NOMO-1 treated with DMSO at 0.1 percent for 48 hours (cell line): ENCODE data around the gene GRIK2.

Experiments used
- DNase-seq: peaks from one replicate; lab custom pipeline; 2025; ENCODE audit not compliant: unreplicated experiment; lab: John Stamatoyannopoulos, UW

The GRIK2 gene

GRCh38 chr6:101400326-101401135 is 7.0 kb downstream of the GRIK2 start:
- no peak for DNase-seq

DNA sequence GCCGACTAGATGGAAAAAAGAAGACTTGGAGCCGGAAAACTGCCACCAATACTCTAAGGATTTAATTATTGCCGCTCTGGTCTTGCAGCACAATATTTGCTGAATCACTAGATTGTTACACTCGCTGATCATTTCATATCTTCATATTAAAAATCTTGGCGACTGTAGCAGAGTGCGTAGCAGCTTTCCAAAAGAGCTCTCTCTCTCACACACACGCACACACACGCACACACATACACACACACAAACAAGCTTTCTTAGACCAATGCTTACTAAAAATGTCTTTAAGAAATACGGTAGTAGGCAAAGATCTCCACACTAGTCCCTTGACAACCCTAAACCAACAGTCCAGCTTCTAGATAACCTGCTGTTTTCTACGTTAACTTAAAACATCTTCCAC is 7.7 kb downstream of the GRIK2 start:
- no peak for DNase-seq

DNA sequence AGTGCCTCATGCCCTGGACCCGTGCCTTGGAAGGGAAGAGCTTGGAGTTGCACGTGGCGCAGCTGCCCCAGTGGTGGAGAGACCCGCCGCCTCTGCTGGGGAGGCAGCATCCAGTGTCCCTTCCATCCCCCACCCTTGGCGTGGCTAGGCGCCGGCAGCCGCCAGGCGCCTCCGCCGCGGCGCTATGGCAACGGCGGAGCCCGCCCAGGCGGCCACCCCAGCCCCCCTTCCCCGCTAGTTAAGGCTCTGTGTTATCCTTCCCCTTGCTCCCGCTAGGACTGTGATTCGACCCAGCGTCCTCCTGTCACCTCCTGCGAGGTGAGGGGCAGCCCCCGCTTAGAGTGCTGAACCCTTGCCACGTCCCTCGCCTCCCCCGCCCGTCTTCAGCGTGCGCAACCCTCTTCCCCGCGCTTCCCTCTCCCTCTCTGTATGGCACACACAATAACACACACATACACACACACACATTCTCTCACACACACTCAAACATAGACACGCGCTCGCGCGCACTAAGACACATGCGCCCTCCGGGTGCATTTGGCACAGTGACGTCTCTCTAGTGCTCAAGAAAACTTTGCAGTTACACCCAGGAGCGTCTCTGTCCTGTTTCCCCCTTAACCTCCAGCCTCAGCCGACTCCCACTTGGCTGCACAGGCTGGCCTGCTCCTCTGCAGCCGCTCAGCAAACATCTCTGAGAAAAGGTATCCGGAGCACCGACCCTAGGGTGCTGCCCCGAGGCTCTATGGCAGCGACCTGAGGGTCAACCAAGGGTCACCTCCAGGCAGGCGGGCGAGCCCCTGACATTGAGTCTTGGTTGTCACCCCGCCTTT is 8.5 kb downstream of the GRIK2 start:
- no peak for DNase-seq

GRCh38 chr6:101402622-101403031 is 9.1 kb downstream of the GRIK2 start:
- no peak for DNase-seq

- no peak for DNase-seq
These were observed 9.9 kb downstream of the GRIK2 start for GRCh38 chr6:101403216-101403945.

GRCh38 chr6:101404775-101405174 is 11.3 kb downstream of the GRIK2 start:
- no peak for DNase-seq

DNA sequence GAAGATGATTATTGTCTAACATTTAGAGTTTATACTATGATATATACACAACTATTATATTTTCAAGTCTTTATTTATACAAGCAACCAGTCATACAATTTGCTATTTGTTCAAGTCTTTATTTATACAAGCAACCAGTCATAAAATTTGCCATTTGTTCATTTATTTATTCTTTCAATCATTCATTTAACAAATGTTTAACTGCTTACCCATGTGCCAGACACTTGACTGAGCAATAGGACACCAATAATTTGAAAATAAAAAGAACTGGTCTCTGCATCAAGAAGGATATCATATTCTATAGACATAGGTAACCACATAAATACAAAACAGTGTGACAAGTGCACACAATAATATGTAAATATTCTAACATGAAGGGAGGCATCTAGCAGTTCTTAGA is 20.3 kb downstream of the GRIK2 start:
- no peak for DNase-seq

DNA sequence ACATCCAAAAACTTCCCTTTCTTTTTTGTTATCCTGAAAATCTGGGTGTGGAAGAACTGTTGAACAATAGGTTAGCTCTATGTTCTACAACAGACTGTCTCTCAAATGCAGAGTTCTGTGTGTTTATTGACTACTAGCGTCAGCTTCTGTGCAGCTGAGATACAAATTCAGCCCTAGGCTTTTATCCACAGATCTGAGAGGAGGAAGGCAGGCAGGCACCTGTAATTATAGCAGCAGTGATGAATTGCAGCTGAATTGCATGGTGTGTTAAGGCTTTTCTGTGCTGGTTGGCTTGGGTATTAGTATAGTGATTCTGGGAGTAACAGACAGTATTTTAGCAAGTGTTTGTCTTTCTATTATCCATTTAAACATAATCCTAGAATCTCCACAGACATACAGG is 24.4 kb downstream of the GRIK2 start:
- DNase-seq: no peak

DNA sequence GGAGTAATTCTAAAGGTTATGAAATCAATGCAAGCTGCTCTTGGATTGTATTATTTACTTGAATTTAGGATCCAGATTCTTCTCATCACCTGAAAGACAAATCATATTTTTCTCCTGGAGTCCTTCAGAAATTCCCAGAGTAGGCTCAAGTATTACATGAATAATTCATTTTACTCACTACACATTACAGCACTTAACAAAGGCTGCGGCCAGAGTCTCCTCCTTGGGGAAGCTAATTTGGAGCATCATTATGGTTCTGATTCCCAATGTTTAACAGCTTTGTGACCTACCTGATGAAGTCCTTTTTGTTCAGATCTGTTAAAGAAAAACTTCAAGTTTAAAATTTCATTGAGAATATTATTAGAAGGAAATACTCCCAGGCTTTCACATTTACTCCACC is 28.7 kb downstream of the GRIK2 start:
- DNase-seq: no peak

DNA sequence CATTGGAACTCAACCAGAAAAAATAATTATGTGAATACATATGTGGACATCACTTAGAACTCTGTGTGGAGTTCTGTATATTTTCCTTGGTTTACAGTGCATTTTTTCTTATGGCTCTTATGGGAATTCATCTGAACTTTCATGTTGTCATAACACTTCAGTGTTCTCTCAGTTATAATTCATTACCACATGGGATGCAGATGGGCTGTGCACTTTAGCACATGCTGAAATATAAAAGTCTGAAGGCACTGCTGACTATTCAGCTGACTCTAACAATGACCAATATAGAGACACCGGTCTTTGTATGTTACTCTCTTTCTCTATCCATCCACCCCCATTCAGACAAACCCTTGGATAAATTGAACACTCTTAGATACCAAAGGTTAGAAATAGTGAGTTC is 29.3 kb downstream of the GRIK2 start:
- DNase-seq: no peak

DNA sequence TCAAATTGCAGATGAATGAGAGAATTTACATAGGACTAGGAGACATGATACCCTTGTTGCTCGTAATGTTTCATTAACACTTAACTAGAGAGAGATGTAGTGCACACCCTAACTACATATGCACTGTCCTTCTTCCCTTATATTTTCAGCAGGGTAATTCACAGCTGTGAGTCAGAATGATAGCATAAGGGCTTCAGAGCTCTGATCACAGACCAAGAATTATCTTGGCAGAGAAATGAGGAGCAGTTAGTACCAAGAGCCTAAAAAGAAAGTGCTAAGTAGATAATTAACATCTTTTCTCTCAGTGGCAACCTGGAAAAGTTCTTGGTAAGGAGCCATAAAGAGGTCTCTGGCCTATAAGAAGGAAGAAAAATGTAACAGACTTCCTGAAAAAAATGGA is 35.8 kb downstream of the GRIK2 start:
- DNase-seq: no peak

DNA sequence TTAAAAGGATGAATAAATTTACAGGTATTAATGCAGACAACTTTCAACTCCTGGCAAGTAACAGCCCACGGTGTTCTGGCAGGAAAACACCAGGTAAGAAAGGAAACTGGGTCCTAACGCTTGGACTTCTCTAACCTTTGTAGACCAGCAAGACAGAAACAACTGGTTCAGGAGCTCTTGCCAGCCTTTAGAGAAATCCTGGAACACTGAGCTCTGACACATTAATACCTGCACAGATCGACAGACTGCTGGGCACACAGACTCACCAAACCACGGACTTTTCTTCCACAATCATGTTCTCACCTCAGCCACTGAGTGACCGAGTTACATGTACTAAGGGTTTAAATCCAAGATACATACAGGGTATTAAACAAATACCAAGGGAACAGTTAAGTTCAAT is 36.3 kb downstream of the GRIK2 start:
- no peak for DNase-seq

DNA sequence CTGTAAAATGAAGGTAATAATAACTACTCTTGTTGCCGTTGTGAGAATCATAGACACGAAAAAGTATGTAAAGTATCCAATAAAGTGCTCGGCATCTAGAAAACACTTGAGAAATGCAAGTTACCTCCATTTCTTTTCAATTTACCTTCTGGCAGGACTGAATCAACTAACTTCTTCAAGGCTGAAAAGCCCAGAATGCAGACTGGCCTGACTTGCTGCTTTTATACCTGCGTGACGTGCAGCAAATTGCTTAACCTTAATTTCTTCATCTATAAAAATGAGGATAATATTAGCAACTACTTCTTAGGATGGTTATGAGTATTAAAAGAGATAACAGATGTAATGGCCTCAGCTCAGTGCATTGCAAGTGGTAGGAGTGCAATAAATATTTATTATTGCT is 39.6 kb downstream of the GRIK2 start:
- no peak for DNase-seq

DNA sequence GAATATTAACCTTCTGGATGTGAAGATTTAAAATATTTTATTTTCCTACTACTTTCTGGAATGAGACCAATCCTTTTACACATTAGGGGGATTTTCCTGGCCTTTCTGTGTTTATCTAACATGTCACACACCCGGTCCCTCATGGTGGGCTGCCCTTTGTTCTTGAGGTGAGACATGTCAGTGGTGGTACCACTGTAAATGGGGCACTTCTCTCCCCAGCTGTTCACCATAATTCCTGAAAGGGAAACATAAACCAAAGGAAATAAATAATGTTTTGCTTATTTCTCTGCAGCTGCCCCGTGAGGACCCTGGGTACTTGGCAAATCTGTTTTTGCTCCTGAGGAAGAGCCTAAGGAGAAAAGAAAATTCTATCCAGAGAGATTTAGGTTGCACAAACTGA is 41.1 kb downstream of the GRIK2 start:
- no peak for DNase-seq

DNA sequence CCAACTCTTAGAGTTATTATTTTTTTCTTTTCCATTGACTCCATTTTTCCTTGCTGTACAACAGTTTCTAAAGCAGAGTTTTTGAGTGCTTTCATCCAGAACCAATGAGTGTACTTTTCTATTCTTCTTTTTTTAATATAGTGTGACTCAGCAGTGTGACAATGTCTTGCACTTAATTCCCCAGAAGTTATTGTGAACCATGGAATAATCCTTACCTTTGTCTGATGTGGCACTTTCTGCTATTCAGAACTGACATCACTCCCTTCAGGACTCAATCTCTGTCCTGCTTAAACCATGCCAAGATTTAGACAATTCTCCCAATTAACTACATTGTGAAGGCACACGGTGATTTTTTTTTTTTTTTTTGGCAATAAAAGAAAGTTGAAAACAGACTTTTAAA is 41.5 kb downstream of the GRIK2 start:
- DNase-seq: no peak

GRCh38 chr6:101439790-101440189 is 46.3 kb downstream of the GRIK2 start:
- no peak for DNase-seq

- no peak for DNase-seq
These were observed 49.8 kb downstream of the GRIK2 start for GRCh38 chr6:101443315-101443714.

DNA sequence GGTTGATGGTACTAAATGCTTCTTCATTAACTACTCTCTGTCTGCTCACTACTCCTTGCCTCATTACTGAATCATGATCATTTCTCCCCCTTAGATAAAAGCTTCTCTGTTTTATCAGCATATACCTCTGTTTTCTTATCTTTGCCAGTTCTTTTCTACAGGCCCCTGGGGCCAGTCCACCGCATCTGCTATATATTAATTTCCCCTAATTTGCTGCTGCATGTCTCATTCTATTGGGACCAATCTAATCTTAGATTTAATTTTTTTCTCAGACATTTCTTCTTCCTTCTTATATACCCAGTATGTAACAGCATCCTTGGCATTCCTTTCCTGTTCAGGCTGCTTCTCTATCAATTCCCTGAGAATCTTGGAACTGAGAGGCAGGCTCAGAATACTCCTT is 51.2 kb downstream of the GRIK2 start:
- no peak for DNase-seq

DNA sequence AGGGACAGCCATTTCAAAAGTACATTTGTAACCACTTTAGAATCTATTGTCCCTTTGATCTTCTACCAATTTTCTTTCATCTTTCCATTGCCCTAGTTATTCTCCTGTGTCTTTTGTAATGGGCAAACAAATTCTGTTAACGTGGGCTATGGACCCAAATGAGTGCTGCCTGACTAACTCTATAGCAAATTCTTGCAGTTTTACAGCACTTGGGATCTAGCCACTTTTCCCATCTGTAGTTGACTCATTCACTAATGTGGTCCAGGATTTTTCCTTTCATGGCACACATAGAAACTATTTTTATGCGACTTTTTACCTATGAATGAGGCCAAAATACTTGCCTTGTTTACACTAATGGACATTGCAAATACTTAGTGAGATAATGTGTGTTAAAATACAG is 52.0 kb downstream of the GRIK2 start:
- DNase-seq: no peak

DNA sequence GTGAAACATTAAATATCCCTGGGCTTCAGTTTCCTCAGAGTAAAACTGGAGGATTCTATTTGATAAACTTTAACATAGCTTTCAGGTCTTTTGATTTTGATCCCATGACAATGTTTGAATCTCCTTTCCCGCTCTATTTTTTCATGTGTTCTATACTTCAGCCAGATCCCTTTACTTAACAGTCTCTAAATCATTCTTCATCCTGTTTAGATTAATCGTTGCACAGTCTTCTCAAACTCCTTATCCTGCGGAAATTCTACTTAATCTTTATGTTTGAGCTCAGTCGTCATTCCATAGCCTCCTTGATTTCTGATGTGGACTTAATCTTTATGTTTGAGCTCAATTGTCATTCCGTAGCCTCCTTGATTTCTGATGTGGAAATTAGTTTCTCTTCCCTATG is 57.4 kb downstream of the GRIK2 start:
- no peak for DNase-seq

- no peak for DNase-seq
These were observed 58.5 kb downstream of the GRIK2 start for GRCh38 chr6:101451981-101452380.

DNA sequence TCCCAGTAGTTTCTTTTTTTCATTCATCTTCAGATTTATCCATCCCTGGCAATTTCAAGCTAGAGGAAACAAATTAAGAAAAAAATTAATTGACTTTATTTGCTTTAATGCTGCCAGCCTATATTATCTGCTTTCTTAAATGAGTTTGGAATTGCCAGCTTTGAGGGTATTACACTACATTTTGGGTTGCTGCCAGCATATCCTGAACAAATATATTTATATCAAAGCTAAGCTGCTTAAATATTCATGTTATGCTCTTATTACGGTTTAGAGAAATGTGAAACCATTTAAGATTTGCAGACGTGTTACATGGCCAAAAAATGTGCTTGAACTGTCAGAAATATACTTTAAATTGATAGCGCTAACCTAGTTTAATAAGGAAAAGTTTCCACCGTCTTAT is 59.7 kb downstream of the GRIK2 start:
- no peak for DNase-seq
